Fibroblast of lung (primary cell): Measurements from ENCODE around the gene DYNLL2.

Experiments used
- CTCF ChIP-seq, 2 donors: IDR thresholded peaks in 1 of 2; conservative IDR thresholded peaks in 1 of 2; 1 replicate in 1 of 2; 2 replicates in 1 of 2; pipeline ENCODE4 v1.5.1; 2011 to 2012; ENCODE audit warnings: low read length in 2 of 2, control low read depth in 1 of 2, inconsistent platforms in 1 of 2, low read depth in 1 of 2, mild to moderate bottlenecking in 1 of 2
- EZH2 ChIP-seq: IDR thresholded peaks from 2 replicates; pipeline ENCODE4 v1.5.1; 2012; ENCODE audit warnings: low read length, control low read depth, mild to moderate bottlenecking; ENCODE audit errors: missing control alignments

GRCh38 chr17:58113947-58114346 is 30.7 kb downstream of the DYNLL2 start:
- no peak for TF ChIP-seq CTCF (conservative IDR thresholded peaks at IDR 0.05 in 1 of 2, IDR thresholded peaks at IDR 0.05 in 1 of 2; ENCODE audit: low read depth in 1 of 2, low read length in 2 of 2)
- no peak for TF ChIP-seq EZH2
